ENCODE measurements around the gene OGDH.

DNA sequence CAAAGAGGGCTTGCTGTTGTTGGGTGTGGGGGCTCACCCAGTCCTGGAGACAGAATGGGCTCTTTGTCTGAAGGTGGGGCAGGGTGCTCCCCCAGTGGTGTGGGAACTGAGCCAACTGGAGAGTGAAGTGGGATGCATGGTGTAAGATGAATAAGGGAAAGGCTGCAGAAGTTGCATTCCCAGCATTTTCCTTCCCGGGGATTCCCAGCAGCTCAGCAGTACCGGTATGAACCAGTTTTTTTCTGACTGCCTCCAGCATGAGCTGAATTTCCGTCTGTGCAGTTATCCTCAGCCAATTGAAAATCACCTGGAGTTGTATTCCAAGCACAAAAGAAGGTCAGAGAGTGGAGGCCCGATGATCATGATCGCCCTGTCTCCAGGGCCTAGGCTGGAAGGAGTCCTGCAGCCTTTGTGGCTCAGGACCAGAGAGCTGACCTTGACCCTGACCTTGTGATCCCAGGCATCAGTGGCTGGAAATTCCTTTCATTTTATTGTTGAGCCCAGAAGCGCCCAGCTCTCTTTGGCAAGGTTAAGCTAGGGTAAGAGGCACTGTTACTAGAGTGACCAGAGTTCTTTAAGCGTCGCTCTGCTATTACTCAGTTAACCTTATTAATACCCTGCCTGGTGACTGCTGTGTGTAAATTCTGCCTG is 33.4 kb downstream of the OGDH start:
- TF ChIP-seq, protein P1, sequence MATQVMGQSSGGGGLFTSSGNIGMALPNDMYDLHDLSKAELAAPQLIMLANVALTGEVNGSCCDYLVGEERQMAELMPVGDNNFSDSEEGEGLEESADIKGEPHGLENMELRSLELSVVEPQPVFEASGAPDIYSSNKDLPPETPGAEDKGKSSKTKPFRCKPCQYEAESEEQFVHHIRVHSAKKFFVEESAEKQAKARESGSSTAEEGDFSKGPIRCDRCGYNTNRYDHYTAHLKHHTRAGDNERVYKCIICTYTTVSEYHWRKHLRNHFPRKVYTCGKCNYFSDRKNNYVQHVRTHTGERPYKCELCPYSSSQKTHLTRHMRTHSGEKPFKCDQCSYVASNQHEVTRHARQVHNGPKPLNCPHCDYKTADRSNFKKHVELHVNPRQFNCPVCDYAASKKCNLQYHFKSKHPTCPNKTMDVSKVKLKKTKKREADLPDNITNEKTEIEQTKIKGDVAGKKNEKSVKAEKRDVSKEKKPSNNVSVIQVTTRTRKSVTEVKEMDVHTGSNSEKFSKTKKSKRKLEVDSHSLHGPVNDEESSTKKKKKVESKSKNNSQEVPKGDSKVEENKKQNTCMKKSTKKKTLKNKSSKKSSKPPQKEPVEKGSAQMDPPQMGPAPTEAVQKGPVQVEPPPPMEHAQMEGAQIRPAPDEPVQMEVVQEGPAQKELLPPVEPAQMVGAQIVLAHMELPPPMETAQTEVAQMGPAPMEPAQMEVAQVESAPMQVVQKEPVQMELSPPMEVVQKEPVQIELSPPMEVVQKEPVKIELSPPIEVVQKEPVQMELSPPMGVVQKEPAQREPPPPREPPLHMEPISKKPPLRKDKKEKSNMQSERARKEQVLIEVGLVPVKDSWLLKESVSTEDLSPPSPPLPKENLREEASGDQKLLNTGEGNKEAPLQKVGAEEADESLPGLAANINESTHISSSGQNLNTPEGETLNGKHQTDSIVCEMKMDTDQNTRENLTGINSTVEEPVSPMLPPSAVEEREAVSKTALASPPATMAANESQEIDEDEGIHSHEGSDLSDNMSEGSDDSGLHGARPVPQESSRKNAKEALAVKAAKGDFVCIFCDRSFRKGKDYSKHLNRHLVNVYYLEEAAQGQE (IDR thresholded peaks at IDR 0.05; ENCODE audit: low read depth): no peak
- TF ChIP-seq TEAD4 (IDR thresholded peaks at IDR 0.05) (peak; percentile 25; the same call in 1 of the 2 replicates), TCF12 (IDR thresholded peaks at IDR 0.05; ENCODE audit: low read depth) (no peak), TAF1 (IDR thresholded peaks at IDR 0.05; ENCODE audit: low read depth) (no peak), RAD21 (IDR thresholded peaks at IDR 0.05; ENCODE audit: low read depth) (no peak), EP300 (IDR thresholded peaks at IDR 0.05; ENCODE audit: borderline replicate concordance) (no peak), YY1 (IDR thresholded peaks at IDR 0.05; ENCODE audit: low read depth) (no peak), NFIC (IDR thresholded peaks at IDR 0.05) (peak; percentile 37; the same call in 1 of the 2 replicates), FOXM1 (IDR thresholded peaks at IDR 0.05; ENCODE audit: borderline replicate concordance, low read depth) (no peak), EGR1 (IDR thresholded peaks at IDR 0.05) (no peak), CEBPB (IDR thresholded peaks at IDR 0.05) (no peak)
- TF ChIP-seq, protein P2, sequence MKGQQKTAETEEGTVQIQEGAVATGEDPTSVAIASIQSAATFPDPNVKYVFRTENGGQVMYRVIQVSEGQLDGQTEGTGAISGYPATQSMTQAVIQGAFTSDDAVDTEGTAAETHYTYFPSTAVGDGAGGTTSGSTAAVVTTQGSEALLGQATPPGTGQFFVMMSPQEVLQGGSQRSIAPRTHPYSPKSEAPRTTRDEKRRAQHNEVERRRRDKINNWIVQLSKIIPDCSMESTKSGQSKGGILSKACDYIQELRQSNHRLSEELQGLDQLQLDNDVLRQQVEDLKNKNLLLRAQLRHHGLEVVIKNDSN (IDR thresholded peaks at IDR 0.05): no peak
- TF ChIP-seq, protein P3, sequence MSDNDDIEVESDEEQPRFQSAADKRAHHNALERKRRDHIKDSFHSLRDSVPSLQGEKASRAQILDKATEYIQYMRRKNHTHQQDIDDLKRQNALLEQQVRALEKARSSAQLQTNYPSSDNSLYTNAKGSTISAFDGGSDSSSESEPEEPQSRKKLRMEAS (IDR thresholded peaks at IDR 0.05): no peak
